ENCODE measurements around the gene CCDC178.
"Not testable (repeated sequence)": the region's sequence is repeated elsewhere in the genome, so short reads cannot be mapped to it uniquely, and the experiment has no call there.

GRCh38 chr18:33147811-33148210 is 292.7 kb downstream of the CCDC178 start:
- not testable (repeated sequence) for TF ChIP-seq CTCF (IDR thresholded peaks at IDR 0.05; ENCODE audit: low read depth, low read length, poor library complexity, severe bottlenecking); EZH2phosphoT487 (IDR thresholded peaks at IDR 0.05; ENCODE audit: borderline replicate concordance, low read length)
